MM.1S (cell line): ENCODE measurements around the gene VAMP7.
"Not testable (repeated sequence)": the region's sequence is repeated elsewhere in the genome, so short reads cannot be mapped to it uniquely, and the experiment has no call there.

ENCODE experiments used
- CTCF ChIP-seq: fragments of 300-600 bp; sonication (generic); IDR thresholded peaks from 2 replicates; pipeline ENCODE4 v1.5.1; 2016; ENCODE audit warnings: antibody characterized with exemption, low read length, mixed read lengths
- EZH2phosphoT487 ChIP-seq: fragments of 300-600 bp; sonication (generic); IDR thresholded peaks from 2 replicates; pipeline ENCODE4 v1.6.1; 2018; ENCODE audit warnings: antibody characterized with exemption, low read length

- not testable (repeated sequence) for TF ChIP-seq CTCF, EZH2phosphoT487
These were observed 90.5 kb downstream of the VAMP7 start for GRCh38 chrX:155971658-155972057.
